IMR-90 (cell line): Measurements from ENCODE around the gene ZMIZ1. TPM values are rescaled to one million over a fixed set of nuclear protein-coding genes. Genes with fewer than 3 reads are reported as not detected.
A peak's percentile ranks its signal among the peaks of the same experiment; 100 is the strongest.

Source experiments
- ATAC-seq: fragments of 200-7000 bp; cut with Tn5 transposase; 2 replicates; pipeline ENCODE4 v1.9.1; 2020; ENCODE audit warnings: low read depth, mild to moderate bottlenecking, moderate library complexity
- BruUV-seq: library from RNA; stranded (reverse); fragments of 400-500 nt; replicated peaks from 2 replicates; lab custom pipeline; 2021; lab: Mats Ljungman, UMichigan
- CTCF ChIA-PET: fragments of 300-600 bp; formaldehyde crosslinking; extraction: SDS; loops from one replicate; lab custom pipeline; 2021; ENCODE audit warnings: antibody characterized with exemption; lab: Yijun Ruan, JAX
- POLR2A ChIA-PET: fragments of 300-600 bp; sonication (Branson Sonifier 250); formaldehyde crosslinking; loops from one replicate; lab custom pipeline; 2022; ENCODE audit warnings: antibody characterized with exemption; ENCODE audit not compliant: unreplicated experiment; lab: Charles Lee
- DNase-seq: peaks from one replicate; pipeline ENCODE4 v3.0.0; 2013
- H2AFZ ChIP-seq: replicated peaks from 2 replicates; pipeline ENCODE3; 2013; ENCODE audit warnings: low read length, mild to moderate bottlenecking; ENCODE audit not compliant: poor library complexity
- H2AK5ac ChIP-seq: 2 replicates; pipeline ENCODE4 v1.6.1; 2013; ENCODE audit warnings: low read depth, low read length, inconsistent platforms
- H2AK9ac ChIP-seq: replicated peaks from 2 replicates; pipeline ENCODE3; 2013; ENCODE audit warnings: mild to moderate bottlenecking, low read depth, low read length, moderate library complexity; ENCODE audit not compliant: poor library complexity
- H2BK120ac ChIP-seq: 2 replicates; pipeline ENCODE4 v1.6.1; 2013; ENCODE audit warnings: low read depth, low read length, inconsistent platforms
- H2BK15ac ChIP-seq: 3 replicates; pipeline ENCODE4 v1.6.1; 2013; ENCODE audit warnings: low read depth, low read length, inconsistent platforms
- H2BK20ac ChIP-seq: 2 replicates; pipeline ENCODE4 v1.6.1; 2013; ENCODE audit warnings: low read depth, mild to moderate bottlenecking, inconsistent platforms, low read length, moderate library complexity
- H2BK5ac ChIP-seq: 2 replicates; pipeline ENCODE4 v1.6.1; 2013; ENCODE audit warnings: mild to moderate bottlenecking, low read depth, low read length, inconsistent platforms; ENCODE audit not compliant: poor library complexity, severe bottlenecking
- H3K14ac ChIP-seq: replicated peaks from 2 replicates; pipeline ENCODE4 v1.6.1; 2013; ENCODE audit warnings: low read depth, low read length, inconsistent platforms
- H3K18ac ChIP-seq: 2 replicates; pipeline ENCODE4 v1.6.1; 2013; ENCODE audit warnings: low read depth, low read length, control low read depth
- H3K23ac ChIP-seq: 2 replicates; pipeline ENCODE4 v1.6.1; 2013; ENCODE audit warnings: low read depth, low read length, inconsistent platforms
- H3K27ac ChIP-seq: 2 replicates; pipeline ENCODE4 v1.5.1; 2013; ENCODE audit warnings: mild to moderate bottlenecking, control low read depth, low read length; ENCODE audit not compliant: insufficient read depth
- H3K27me3 ChIP-seq: 2 replicates; pipeline ENCODE4 v1.6.1; 2013; ENCODE audit warnings: low read length; ENCODE audit not compliant: control insufficient read depth, insufficient read depth
- H3K36me3 ChIP-seq: 2 replicates; pipeline ENCODE4 v1.6.1; 2013; ENCODE audit warnings: low read length, mixed read lengths; ENCODE audit not compliant: control insufficient read depth, insufficient read depth
- H3K4ac ChIP-seq: 2 replicates; pipeline ENCODE4 v1.6.1; 2013; ENCODE audit warnings: low read depth, low read length, inconsistent platforms
- H3K4me1 ChIP-seq: 2 replicates; pipeline ENCODE4 v1.6.1; 2013; ENCODE audit warnings: low read length, mixed read lengths; ENCODE audit not compliant: control insufficient read depth, insufficient read depth
- H3K4me2 ChIP-seq: 2 replicates; pipeline ENCODE4 v1.6.1; 2013; ENCODE audit warnings: low read depth, mild to moderate bottlenecking, control low read depth, low read length, moderate library complexity
- H3K4me3 ChIP-seq: 2 replicates; pipeline ENCODE4 v1.5.1; 2013; ENCODE audit warnings: low read depth, mild to moderate bottlenecking, control low read depth, low read length, moderate library complexity; ENCODE audit not compliant: insufficient read depth
- H3K56ac ChIP-seq: 2 replicates; pipeline ENCODE4 v1.6.1; 2013; ENCODE audit warnings: low read length, inconsistent platforms; ENCODE audit not compliant: insufficient read depth; ENCODE audit errors: extremely low read depth
- H3K79me1 ChIP-seq, 2 experiments: 2 replicates each; pipeline ENCODE4 v1.6.1; 2013; ENCODE audit warnings: low read length in 2 of 2, inconsistent platforms in 1 of 2, low read depth in 1 of 2
- H3K9ac ChIP-seq: 2 replicates; pipeline ENCODE4 v1.6.1; 2013; ENCODE audit warnings: low read depth, low read length, control low read depth
- H3K9me1 ChIP-seq: 2 replicates; pipeline ENCODE4 v1.6.1; 2013; ENCODE audit warnings: low read length, inconsistent platforms; ENCODE audit not compliant: insufficient read depth
- H3K9me3 ChIP-seq: 2 replicates; pipeline ENCODE4 v1.6.1; 2013; ENCODE audit warnings: low read length; ENCODE audit not compliant: control insufficient read depth, insufficient read depth
- H4K20me1 ChIP-seq: 2 replicates; pipeline ENCODE4 v1.6.1; 2013; ENCODE audit warnings: low read length, inconsistent platforms; ENCODE audit not compliant: insufficient read depth
- H4K5ac ChIP-seq: 2 replicates; pipeline ENCODE4 v1.6.1; 2013; ENCODE audit warnings: mild to moderate bottlenecking, low read depth, low read length, control low read depth
- H4K8ac ChIP-seq, 2 experiments: 2 replicates each; pipeline ENCODE4 v1.6.1; 2013; ENCODE audit warnings: low read depth in 2 of 2, low read length in 2 of 2, control low read depth in 1 of 2, inconsistent platforms in 1 of 2
- H4K91ac ChIP-seq: 2 replicates; pipeline ENCODE4 v1.6.1; 2013; ENCODE audit warnings: low read depth, low read length, inconsistent platforms; ENCODE audit not compliant: insufficient read depth
- BHLHE40 ChIP-seq: fragments of 150-350 bp; IDR thresholded peaks from 2 replicates; pipeline ENCODE4 v1.6.1; 2016; ENCODE audit warnings: mild to moderate bottlenecking, low read depth, low read length
- CEBPB ChIP-seq: IDR thresholded peaks from 2 replicates; pipeline ENCODE4 v1.6.1; 2012; ENCODE audit warnings: low read depth, low read length, improper control_type of control experiment
- CHD1 ChIP-seq: IDR thresholded peaks from 2 replicates; pipeline ENCODE4 v1.6.1; 2012; ENCODE audit warnings: low read depth, low read length, improper control_type of control experiment
- CTCF ChIP-seq: conservative IDR thresholded peaks from 2 replicates; pipeline ENCODE4 v1.5.1; 2012; ENCODE audit warnings: mild to moderate bottlenecking, low read depth, low read length, improper control_type of control experiment
- ELK1 ChIP-seq: fragments of 150-350 bp; IDR thresholded peaks from 2 replicates; pipeline ENCODE4 v1.6.1; 2016; ENCODE audit warnings: low read depth, mild to moderate bottlenecking, low read length, moderate library complexity, borderline replicate concordance
- FOS ChIP-seq: fragments of 150-350 bp; IDR thresholded peaks from 2 replicates; pipeline ENCODE4 v1.6.1; 2016; ENCODE audit warnings: low read depth, low read length
- MAFK ChIP-seq: IDR thresholded peaks from 2 replicates; pipeline ENCODE4 v1.6.1; 2012; ENCODE audit warnings: low read depth, low read length, improper control_type of control experiment
- MAZ ChIP-seq: IDR thresholded peaks from 2 replicates; pipeline ENCODE4 v1.6.1; 2012; ENCODE audit warnings: low read depth, mild to moderate bottlenecking, low read length, improper control_type of control experiment, moderate library complexity, borderline replicate concordance
- MXI1 ChIP-seq: IDR thresholded peaks from 2 replicates; pipeline ENCODE4 v1.6.1; 2012; ENCODE audit warnings: low read depth, mild to moderate bottlenecking, low read length, moderate library complexity, borderline replicate concordance
- NFE2L2 ChIP-seq: fragments of 150-350 bp; IDR thresholded peaks from 2 replicates; pipeline ENCODE4 v1.6.1; 2016; ENCODE audit warnings: low read depth, mild to moderate bottlenecking, low read length
- POLR2A ChIP-seq: IDR thresholded peaks from 2 replicates; pipeline ENCODE4 v1.6.1; 2012; ENCODE audit warnings: mild to moderate bottlenecking, low read depth, low read length
- RAD21 ChIP-seq: IDR thresholded peaks from 2 replicates; pipeline ENCODE4 v1.6.1; 2012; ENCODE audit warnings: low read length, improper control_type of control experiment
- RCOR1 ChIP-seq: IDR thresholded peaks from 2 replicates; pipeline ENCODE4 v1.6.1; 2012; ENCODE audit warnings: mild to moderate bottlenecking, low read length, improper control_type of control experiment; ENCODE audit not compliant: insufficient replicate concordance
- RFX5 ChIP-seq: IDR thresholded peaks from 2 replicates; pipeline ENCODE4 v1.8.0; 2012; ENCODE audit warnings: low read depth, mild to moderate bottlenecking, low read length, moderate library complexity
- SMC3 ChIP-seq: fragments of 150-350 bp; IDR thresholded peaks from 2 replicates; pipeline ENCODE4 v1.6.1; 2016; ENCODE audit warnings: low read depth, mild to moderate bottlenecking, antibody characterized with exemption, low read length, moderate library complexity
- USF2 ChIP-seq: fragments of 150-350 bp; IDR thresholded peaks from 2 replicates; pipeline ENCODE4 v1.6.1; 2017; ENCODE audit warnings: mild to moderate bottlenecking, antibody characterized with exemption, low read length, low read depth
- WGBS, 2 experiments: methylation state at CpG; one replicate each; pipeline versions ENCODE4 v1.1.5 to v1.1.7; 2013; ENCODE audit warnings: missing lambda C conversion rate in 2 of 2; ENCODE audit not compliant: insufficient read length in 1 of 2; ENCODE audit errors: extremely low coverage in 2 of 2; 5-methylcytosine and 5-hydroxymethylcytosine counted together
- dilution Hi-C: fragments of 300-500 bp; cut with HindIII; formaldehyde crosslinking; loops from one replicate; pipeline ENCODE4 v1.14.3; 2018; ENCODE audit warnings: low sequenced_read_pairs; ENCODE audit not compliant: unreplicated experiment
- in situ Hi-C: fragments of 300-500 bp; cut with MboI; formaldehyde crosslinking; loops from 3 replicates; pipeline ENCODE4 v1.14.3; 2019; ENCODE audit warnings: low sequenced_read_pairs, inconsistent platforms, mixed read lengths
- intact Hi-C: fragments of 100-400 bp; cut with micrococcal nuclease; formaldehyde crosslinking; loops from 2 replicates; pipeline ENCODE4 v1.10.0; 2022
- polyA plus RNA-seq, 3 experiments: library from polyadenylated mRNA; depleted of rRNA; stranded (reverse); fragments of >200 nt; gene quantifications; 2 replicates each; pipeline ENCODE4 v1.2.3, GENCODE V29; 2012; ENCODE audit warnings: low replicate concordance in 1 of 3
- total RNA-seq: library from RNA; depleted of rRNA; stranded (reverse); fragments of >200 nt; gene quantifications from 2 replicates; pipeline ENCODE4 v1.2.3, GENCODE V29; 2012

ZMIZ1 gene
- total and polyA plus RNA-seq, 2 of the 4 experiments (the other 2 are of a cell fraction), result 6.6 to 48.7 TPM

- no peak overlapping the region for H2BK20ac ChIP-seq
- no peak overlapping the region for H3K4ac ChIP-seq
- H4K20me1 ChIP-seq, result peaks cover 77% of the 10 kb centered on the region
- no peak overlapping the region for H3K9ac ChIP-seq
- intact Hi-C loops (loop anchor here (2.0 kb wide), 1 partner anchor 39 kb away; no protein-coding TSS in a partner anchor), in situ Hi-C loops (no loop called here), dilution Hi-C loops (no loop called here)
- no peak overlapping the region for H4K91ac ChIP-seq
- peaks cover 54% of the 10 kb centered on the region for H3K9me1 ChIP-seq
- ChIA-PET CTCF (no interaction called here), POLR2A (no interaction called here)
- no TSS peak for BruUV-seq
- 100% methylated on average over 2 of the region's 7 CpGs; no CpG with 5 or more reads in 1 of the 2 experiments for WGBS, 2 experiments
- peaks cover 28% of the 10 kb centered on the region for H3K4me1 ChIP-seq
- peaks cover 20% of the 10 kb centered on the region for H3K36me3 ChIP-seq
- H4K5ac ChIP-seq, result no peak overlapping the region
- no peak for ATAC-seq
- H3K27ac ChIP-seq, result no peak overlapping the region
- H3K27me3 ChIP-seq, result no peaks in the 10 kb centered on the region
- no peak overlapping the region for H3K56ac ChIP-seq
- H4K8ac ChIP-seq, result no peak overlapping the region; a peak in 1 of 4 replicates
- H2AK9ac ChIP-seq, result no peak overlapping the region
- peak overlapping the region; percentile 40; the same call in 1 of the 2 replicates for H3K23ac ChIP-seq
- H2AK5ac ChIP-seq, result no peak overlapping the region
- no peak overlapping the region for H3K4me3 ChIP-seq
- no peak overlapping the region for H3K4me2 ChIP-seq
- H3K14ac ChIP-seq, result 0 out of 2 replicates have a peak overlapping the region, but pooled peaks have one; percentile 23
- peak overlapping the region; percentile 9 for H2BK5ac ChIP-seq
- no peak for DNase-seq
- H3K79me1 ChIP-seq, result peaks cover 20 to 99% of the 10 kb centered on the region in 2 experiments
- H3K18ac ChIP-seq, result no peak overlapping the region
- H2BK120ac ChIP-seq, result no peak overlapping the region; the same call in 1 of the 2 replicates
- TF ChIP-seq CHD1 (no peak), SMC3 (no peak), USF2 (no peak), RFX5 (no peak), BHLHE40 (no peak), CTCF (no peak), FOS (no peak), CEBPB (no peak), MXI1 (no peak), MAZ (no peak), NFE2L2 (no peak), MAFK (no peak), POLR2A (no peak), RCOR1 (no peak), RAD21 (no peak), ELK1 (no peak)
- no peak overlapping the region for H2AFZ ChIP-seq
- no peak overlapping the region; the same call in 2 of the 3 replicates for H2BK15ac ChIP-seq
- no peaks in the 10 kb centered on the region for H3K9me3 ChIP-seq
These were observed 191.1 kb downstream of the ZMIZ1 start for GRCh38 chr10:79259834-79260233.
